Measurements from ENCODE around the gene TNFRSF6B. TPM values are rescaled to one million over a fixed set of nuclear protein-coding genes. Genes with fewer than 3 reads are reported as not detected.

Gene TNFRSF6B
- total RNA-seq, 1 experiment from 2014 or later: not detected

DNA sequence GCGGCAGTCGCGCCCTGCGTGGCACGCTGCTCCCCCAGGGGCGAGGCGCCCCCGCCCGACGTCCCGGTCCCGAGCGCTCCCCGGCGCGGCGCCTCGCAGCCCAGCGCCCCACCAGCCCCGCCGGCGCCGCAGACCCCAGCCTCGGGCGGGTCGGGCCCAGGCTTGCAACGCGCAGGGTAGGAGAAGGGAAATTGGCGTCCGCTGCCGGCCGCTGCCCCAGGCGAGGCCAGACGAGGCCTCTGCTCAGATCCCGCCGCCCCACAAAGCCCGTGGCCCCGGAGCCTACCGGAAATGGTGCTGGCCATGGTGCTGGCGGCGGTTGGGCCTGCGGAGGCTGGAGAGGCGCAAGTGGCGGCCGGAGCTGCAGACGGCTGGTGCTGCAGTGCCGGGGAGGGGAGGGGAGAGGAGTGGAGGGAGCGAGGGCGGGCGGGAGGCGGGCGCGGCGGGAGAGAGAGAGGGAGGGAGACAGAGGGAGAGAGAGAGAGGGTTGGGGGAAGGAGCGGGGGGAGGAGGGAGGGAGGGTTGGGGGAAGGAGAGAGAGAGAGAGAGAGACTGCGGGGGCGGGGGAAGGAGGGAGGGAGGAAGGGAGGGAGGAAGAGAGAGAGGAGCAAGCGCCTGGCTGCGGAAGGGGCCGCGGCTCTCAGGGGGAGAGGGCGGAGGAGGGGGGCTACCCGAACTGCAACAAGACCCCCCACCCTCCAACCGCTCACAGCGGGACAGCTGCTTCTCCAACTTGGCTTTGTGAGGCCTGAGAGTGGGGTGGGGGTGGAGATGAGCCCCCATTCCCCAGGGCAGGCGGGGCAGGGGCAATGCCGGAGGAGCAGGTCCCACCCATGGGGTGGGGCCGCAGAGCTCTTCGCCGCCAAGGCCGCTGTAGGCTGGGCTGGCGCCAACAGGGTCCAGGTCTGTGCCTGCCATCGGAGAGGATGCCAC lies 43.1 kb upstream of the TNFRSF6B start, which contains the start of gene STMN3:
STMN3 (minus strand) TSS at position 384 of the 933 bp plus-strand sequence; CDS start at position 305, 79 bp downstream.
- H3K4me1 ChIP-seq (replicated peaks; ENCODE audit: insufficient read depth): peaks cover 8% of the 10 kb centered on the region; the same call in 1 of the 2 replicates
- peak within 1 kb of the TSS; percentile 42; the same call in 1 of the 2 replicates for H3K4me3 ChIP-seq
- peaks cover 30% of the 10 kb centered on the region for H3F3A ChIP-seq (ENCODE audit: insufficient read depth, low read depth)
- H3K79me2 ChIP-seq (ENCODE audit: low read depth): no peaks in the 10 kb centered on the region
- H4K20me1 ChIP-seq (ENCODE audit: insufficient read depth): no peaks in the 10 kb centered on the region
- H3K9me2 ChIP-seq (ENCODE audit: insufficient read depth): no peaks in the 10 kb centered on the region
- no peaks in the 10 kb centered on the region for H3K27me3 ChIP-seq (ENCODE audit: insufficient read depth, low read depth)
- ChIA-PET POLR2A (ENCODE audit: unreplicated experiment) (no interaction called here), CTCF (interaction anchor here (0.7 kb wide), 1 partner anchor 309 kb away, joined by 3 read pairs; no protein-coding TSS in a partner anchor)
- H3K9me3 ChIP-seq (ENCODE audit: insufficient read depth, low read depth): no peaks in the 10 kb centered on the region
- BruUV-seq (replicated peaks): no TSS peak
- TF ChIP-seq, protein P1, sequence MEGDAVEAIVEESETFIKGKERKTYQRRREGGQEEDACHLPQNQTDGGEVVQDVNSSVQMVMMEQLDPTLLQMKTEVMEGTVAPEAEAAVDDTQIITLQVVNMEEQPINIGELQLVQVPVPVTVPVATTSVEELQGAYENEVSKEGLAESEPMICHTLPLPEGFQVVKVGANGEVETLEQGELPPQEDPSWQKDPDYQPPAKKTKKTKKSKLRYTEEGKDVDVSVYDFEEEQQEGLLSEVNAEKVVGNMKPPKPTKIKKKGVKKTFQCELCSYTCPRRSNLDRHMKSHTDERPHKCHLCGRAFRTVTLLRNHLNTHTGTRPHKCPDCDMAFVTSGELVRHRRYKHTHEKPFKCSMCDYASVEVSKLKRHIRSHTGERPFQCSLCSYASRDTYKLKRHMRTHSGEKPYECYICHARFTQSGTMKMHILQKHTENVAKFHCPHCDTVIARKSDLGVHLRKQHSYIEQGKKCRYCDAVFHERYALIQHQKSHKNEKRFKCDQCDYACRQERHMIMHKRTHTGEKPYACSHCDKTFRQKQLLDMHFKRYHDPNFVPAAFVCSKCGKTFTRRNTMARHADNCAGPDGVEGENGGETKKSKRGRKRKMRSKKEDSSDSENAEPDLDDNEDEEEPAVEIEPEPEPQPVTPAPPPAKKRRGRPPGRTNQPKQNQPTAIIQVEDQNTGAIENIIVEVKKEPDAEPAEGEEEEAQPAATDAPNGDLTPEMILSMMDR (conservative IDR thresholded peaks at IDR 0.05): no peak
- TF ChIP-seq EZH2 (IDR thresholded peaks at IDR 0.05; ENCODE audit: low read depth): no peak
- H3K27ac ChIP-seq: no peak within 1 kb of the TSS
- intact Hi-C loops (cut with micrococcal nuclease; ENCODE audit: unreplicated experiment): no loop called here
- H2AFZ ChIP-seq: no peak within 1 kb of the TSS
- no peaks in the 10 kb centered on the region for H3K36me3 ChIP-seq (ENCODE audit: low read depth)
- H3K4me2 ChIP-seq: peak within 1 kb of the TSS; percentile 72
- DNase-seq: peak; percentile 53 to 83

- no peak overlapping the region for H2AFZ ChIP-seq
- TF ChIP-seq, protein P1 (conservative IDR thresholded peaks at IDR 0.05): no peak
- TF ChIP-seq EZH2 (IDR thresholded peaks at IDR 0.05; ENCODE audit: low read depth): no peak
- no TSS peak for BruUV-seq (replicated peaks)
- H3K4me2 ChIP-seq: peak overlapping the region; percentile 63
- no peak overlapping the region; the same call in 1 of the 2 replicates for H3K4me3 ChIP-seq
- no peaks in the 10 kb centered on the region for H3K9me2 ChIP-seq (ENCODE audit: insufficient read depth)
- POLR2A ChIA-PET (ENCODE audit: unreplicated experiment): no interaction called here
- H3K36me3 ChIP-seq (ENCODE audit: low read depth): no peaks in the 10 kb centered on the region
- H3K9me3 ChIP-seq (ENCODE audit: insufficient read depth, low read depth): no peaks in the 10 kb centered on the region
- intact Hi-C loops (cut with micrococcal nuclease; ENCODE audit: unreplicated experiment): no loop called here
- DNase-seq: no peak
- peaks cover 6% of the 10 kb centered on the region for H3K79me2 ChIP-seq (ENCODE audit: low read depth)
- H3F3A ChIP-seq (ENCODE audit: insufficient read depth, low read depth): peaks cover 24% of the 10 kb centered on the region
- peaks cover 9% of the 10 kb centered on the region for H3K4me1 ChIP-seq (replicated peaks; ENCODE audit: insufficient read depth)
- no peaks in the 10 kb centered on the region for H3K27me3 ChIP-seq (ENCODE audit: insufficient read depth, low read depth)
- CTCF ChIA-PET: no interaction called here
- H3K27ac ChIP-seq: no peak overlapping the region
- H4K20me1 ChIP-seq (ENCODE audit: insufficient read depth): no peaks in the 10 kb centered on the region
Observed at GRCh38 chr20:63653974-63654668, 42.3 kb upstream of the TNFRSF6B start.

DNA sequence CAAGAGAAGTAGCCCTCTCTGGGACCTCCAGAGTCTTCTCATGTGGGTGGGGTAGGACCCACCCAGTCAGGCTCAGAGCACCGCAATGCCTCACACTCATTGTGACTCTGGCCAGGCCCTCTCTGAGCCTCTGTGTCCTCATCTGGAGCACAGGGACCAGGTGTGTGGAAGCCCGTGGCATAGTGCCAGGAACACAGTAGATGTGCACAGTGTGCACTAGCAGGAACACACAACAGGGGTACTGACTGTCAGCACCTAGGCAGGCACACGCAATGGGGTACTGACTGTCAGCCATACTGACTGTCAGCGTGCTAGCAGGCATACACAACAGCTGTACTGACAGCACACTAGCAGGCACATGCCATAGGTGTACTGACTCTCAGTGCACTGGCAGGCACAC lies 41.2 kb upstream of the TNFRSF6B start:
- Histone ChIP-seq H4K20me1 (ENCODE audit: insufficient read depth) (no peaks in the 10 kb centered on the region), H3K9me2 (ENCODE audit: insufficient read depth) (no peaks in the 10 kb centered on the region), H3K79me2 (ENCODE audit: low read depth) (peaks cover 17% of the 10 kb centered on the region), H3K27ac (no peak overlapping the region), H3K4me1 (replicated peaks; ENCODE audit: insufficient read depth) (peaks cover 18% of the 10 kb centered on the region), H3K36me3 (ENCODE audit: low read depth) (no peaks in the 10 kb centered on the region), H2AFZ (no peak overlapping the region), H3K4me2 (no peak overlapping the region), H3K9me3 (ENCODE audit: insufficient read depth, low read depth) (no peaks in the 10 kb centered on the region), H3K27me3 (ENCODE audit: insufficient read depth, low read depth) (no peaks in the 10 kb centered on the region), H3F3A (ENCODE audit: insufficient read depth, low read depth) (peaks cover 23% of the 10 kb centered on the region), H3K4me3 (no peak overlapping the region)
- no peak for DNase-seq
- TF ChIP-seq, protein P1 (conservative IDR thresholded peaks at IDR 0.05): no peak
- TF ChIP-seq EZH2 (IDR thresholded peaks at IDR 0.05; ENCODE audit: low read depth): no peak
- no TSS peak for BruUV-seq (replicated peaks)
- ChIA-PET POLR2A (ENCODE audit: unreplicated experiment) (no interaction called here), CTCF (no interaction called here)
- intact Hi-C loops (cut with micrococcal nuclease; ENCODE audit: unreplicated experiment): no loop called here

Data from PC-9 (cell line).